ENCODE measurements around the gene SWAP70.

Gene SWAP70

DNA sequence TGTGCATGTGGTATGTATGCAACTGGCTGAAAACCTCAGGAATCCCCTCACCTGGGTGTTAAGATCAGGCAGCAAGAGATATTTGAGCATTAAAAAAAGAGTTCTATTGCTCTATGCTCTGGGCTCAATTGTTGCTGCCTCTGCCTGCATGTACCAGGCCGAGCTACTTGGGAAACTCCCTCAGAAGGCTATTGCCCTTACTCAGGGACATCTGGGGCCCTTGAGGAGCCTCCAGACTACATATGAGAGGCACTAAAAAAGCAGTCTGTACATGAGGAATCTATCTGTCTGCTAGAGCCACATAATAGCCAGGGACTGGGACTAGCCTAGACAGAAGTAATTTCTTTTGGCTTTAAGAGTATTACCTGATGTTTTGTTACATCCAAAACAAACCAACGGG lies 120.1 kb downstream of the SWAP70 start:
- H3K4me2 ChIP-seq (ENCODE audit: low read length) = no peak overlapping the region
- H3K27ac ChIP-seq = no peak overlapping the region

GRCh38 chr11:9784602-9785315 lies 120.9 kb downstream of the SWAP70 start:
- Histone ChIP-seq H3K9me3 (ENCODE audit: control insufficient read depth, low read length) (no peaks in the 10 kb centered on the region), H3K36me3 (ENCODE audit: control insufficient read depth, insufficient read depth, low read length) (no peaks in the 10 kb centered on the region), H3K27ac (no peak overlapping the region), H3K4me3 (ENCODE audit: low read depth, low read length) (no peak overlapping the region), H3K27me3 (ENCODE audit: control insufficient read depth, insufficient read depth, low read length) (no peaks in the 10 kb centered on the region), H3K9ac (no peak overlapping the region), H2AFZ (no peak overlapping the region), H3K79me2 (no peaks in the 10 kb centered on the region), H3K4me1 (peaks cover 2% of the 10 kb centered on the region), H3K4me2 (ENCODE audit: low read length) (no peak overlapping the region)
- no peak for TF ChIP-seq CTCF (IDR thresholded peaks at IDR 0.05)

More for the DNA sequence above, 120.1 kb downstream of the SWAP70 start:
- no peak for TF ChIP-seq CTCF (IDR thresholded peaks at IDR 0.05)
- H3K9ac ChIP-seq = no peak overlapping the region
- no peak overlapping the region for H2AFZ ChIP-seq
- H3K4me3 ChIP-seq (ENCODE audit: low read depth, low read length) = no peak overlapping the region
- H3K27me3 ChIP-seq (ENCODE audit: control insufficient read depth, insufficient read depth, low read length) = no peaks in the 10 kb centered on the region
- H3K79me2 ChIP-seq = no peaks in the 10 kb centered on the region
- H3K36me3 ChIP-seq (ENCODE audit: control insufficient read depth, insufficient read depth, low read length) = no peaks in the 10 kb centered on the region
- no peaks in the 10 kb centered on the region for H3K9me3 ChIP-seq (ENCODE audit: control insufficient read depth, low read length)
- H3K4me1 ChIP-seq = peaks cover 2% of the 10 kb centered on the region

- H3K4me3 ChIP-seq (ENCODE audit: low read depth, low read length) = no peak overlapping the region
- peaks cover 2% of the 10 kb centered on the region for H3K4me1 ChIP-seq
- no peaks in the 10 kb centered on the region for H3K9me3 ChIP-seq (ENCODE audit: control insufficient read depth, low read length)
- H3K79me2 ChIP-seq = no peaks in the 10 kb centered on the region
- no peak overlapping the region for H2AFZ ChIP-seq
- no peak overlapping the region for H3K4me2 ChIP-seq (ENCODE audit: low read length)
- H3K36me3 ChIP-seq (ENCODE audit: control insufficient read depth, insufficient read depth, low read length) = no peaks in the 10 kb centered on the region
- H3K9ac ChIP-seq = no peak overlapping the region
- H3K27ac ChIP-seq = no peak overlapping the region
- TF ChIP-seq CTCF (IDR thresholded peaks at IDR 0.05) = no peak
- no peaks in the 10 kb centered on the region for H3K27me3 ChIP-seq (ENCODE audit: control insufficient read depth, insufficient read depth, low read length)
These were observed 123.4 kb downstream of the SWAP70 start for GRCh38 chr11:9787260-9787659.

DNA sequence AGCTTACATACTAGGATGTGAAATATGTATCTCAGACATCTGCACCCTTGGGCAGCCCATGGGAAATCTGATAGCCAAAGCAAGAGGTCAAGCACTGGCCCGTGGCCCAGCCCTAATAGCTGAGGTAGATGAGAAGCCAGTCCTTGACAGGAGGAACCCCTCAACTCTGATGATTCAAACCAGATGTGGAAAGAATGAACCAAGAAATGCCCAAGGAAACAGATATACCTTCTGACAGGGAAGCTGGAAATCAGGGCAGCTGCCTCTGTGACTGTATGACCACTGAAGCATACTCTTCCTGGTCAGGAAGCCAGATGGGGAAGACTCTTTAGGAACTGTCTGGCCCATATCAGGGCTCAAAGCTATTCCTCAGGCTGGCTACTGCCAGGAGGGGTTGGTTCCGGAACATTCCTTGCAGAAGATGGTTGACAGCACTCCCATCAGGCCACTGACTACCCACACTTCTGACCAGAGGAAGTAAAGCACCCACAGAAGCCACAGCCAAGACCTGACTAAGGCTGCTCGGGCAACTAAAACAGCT lies 124.2 kb downstream of the SWAP70 start:
- no peak overlapping the region for H3K27ac ChIP-seq
- no peaks in the 10 kb centered on the region for H3K36me3 ChIP-seq (ENCODE audit: control insufficient read depth, insufficient read depth, low read length)
- no peak overlapping the region for H2AFZ ChIP-seq

More for the DNA sequence above, 124.2 kb downstream of the SWAP70 start:
- H3K9ac ChIP-seq = no peak overlapping the region
- no peaks in the 10 kb centered on the region for H3K9me3 ChIP-seq (ENCODE audit: control insufficient read depth, low read length)
- no peaks in the 10 kb centered on the region for H3K79me2 ChIP-seq
- H3K4me3 ChIP-seq (ENCODE audit: low read depth, low read length) = no peak overlapping the region
- H3K4me2 ChIP-seq (ENCODE audit: low read length) = no peak overlapping the region
- TF ChIP-seq CTCF (IDR thresholded peaks at IDR 0.05) = no peak
- H3K27me3 ChIP-seq (ENCODE audit: control insufficient read depth, insufficient read depth, low read length) = no peaks in the 10 kb centered on the region
- peaks cover 2% of the 10 kb centered on the region for H3K4me1 ChIP-seq

All from parathyroid adenoma (tissue), 2 donors.